Neuron (in vitro differentiated cells): ENCODE data around the gene CEP83.

Experiments used
- H2AFZ ChIP-seq: one replicate; pipeline ENCODE4 v1.6.1; 2013; ENCODE audit warnings: low read depth, mild to moderate bottlenecking, inconsistent platforms, low read length, moderate library complexity
- H3K27me3 ChIP-seq: one replicate; pipeline ENCODE4 v1.6.1; 2013; ENCODE audit warnings: low read length; ENCODE audit not compliant: insufficient read depth
- H3K36me3 ChIP-seq: one replicate; pipeline ENCODE4 v1.6.1; 2013; ENCODE audit warnings: low read length; ENCODE audit not compliant: insufficient read depth
- H3K4me1 ChIP-seq: one replicate; pipeline ENCODE4 v1.6.1; 2013; ENCODE audit warnings: low read length; ENCODE audit not compliant: insufficient read depth
- H3K4me3 ChIP-seq: 2 replicates; pipeline ENCODE4 v1.5.1; 2013; ENCODE audit warnings: mild to moderate bottlenecking, low read length, moderate library complexity
- H3K9me3 ChIP-seq: one replicate; pipeline ENCODE4 v1.6.1; 2013; ENCODE audit warnings: low read length

Gene CEP83

DNA sequence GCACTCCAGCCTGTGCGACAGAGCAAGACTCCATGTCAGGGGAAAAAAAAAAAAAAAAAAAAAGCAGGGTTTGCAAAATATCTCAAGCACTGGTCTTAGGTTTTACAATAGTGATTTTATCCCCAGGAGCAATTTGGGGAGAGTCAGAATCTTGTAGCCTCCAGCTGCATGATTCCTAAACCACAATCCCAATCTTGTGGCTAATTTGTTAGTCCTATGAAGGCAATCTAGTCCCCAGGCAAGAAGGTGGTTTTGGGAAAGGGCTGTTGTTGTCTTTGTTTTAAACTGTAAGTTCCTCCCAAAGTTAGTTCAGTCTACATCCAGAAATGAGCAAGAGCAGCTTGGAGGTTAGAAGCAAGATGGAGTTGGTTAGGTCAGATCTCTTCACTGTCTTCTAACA lies 175.6 kb downstream of the CEP83 start:
- no peak overlapping the region for H3K4me3 ChIP-seq
- no peaks in the 10 kb centered on the region for H3K9me3 ChIP-seq
- H3K27me3 ChIP-seq = no peaks in the 10 kb centered on the region
- no peaks in the 10 kb centered on the region for H3K4me1 ChIP-seq
- H3K36me3 ChIP-seq = peaks cover 4% of the 10 kb centered on the region
- no peak overlapping the region for H2AFZ ChIP-seq

DNA sequence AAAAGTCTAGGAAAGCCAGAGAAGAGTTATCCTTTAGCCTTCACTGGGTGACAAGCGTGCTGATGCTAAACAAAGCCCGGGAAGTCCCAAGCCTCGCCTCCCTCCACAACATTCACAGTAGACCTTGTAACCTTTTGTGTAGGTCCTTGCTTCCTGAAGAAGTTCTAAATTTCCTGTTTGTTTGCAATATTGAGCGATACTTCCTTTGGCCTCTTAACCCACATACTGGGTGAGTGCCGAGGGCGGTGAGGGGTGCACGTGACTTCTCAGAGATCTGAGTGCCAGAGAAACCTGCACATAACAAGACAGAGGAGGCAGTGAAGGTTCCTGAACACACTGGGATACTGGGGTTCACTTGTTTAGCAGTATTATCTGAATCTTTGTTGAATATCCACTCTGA lies 177.0 kb downstream of the CEP83 start:
- no peak overlapping the region for H2AFZ ChIP-seq
- H3K36me3 ChIP-seq = peaks cover 4% of the 10 kb centered on the region
- H3K4me3 ChIP-seq = no peak overlapping the region
- H3K27me3 ChIP-seq = no peaks in the 10 kb centered on the region
- no peaks in the 10 kb centered on the region for H3K9me3 ChIP-seq
- no peaks in the 10 kb centered on the region for H3K4me1 ChIP-seq

DNA sequence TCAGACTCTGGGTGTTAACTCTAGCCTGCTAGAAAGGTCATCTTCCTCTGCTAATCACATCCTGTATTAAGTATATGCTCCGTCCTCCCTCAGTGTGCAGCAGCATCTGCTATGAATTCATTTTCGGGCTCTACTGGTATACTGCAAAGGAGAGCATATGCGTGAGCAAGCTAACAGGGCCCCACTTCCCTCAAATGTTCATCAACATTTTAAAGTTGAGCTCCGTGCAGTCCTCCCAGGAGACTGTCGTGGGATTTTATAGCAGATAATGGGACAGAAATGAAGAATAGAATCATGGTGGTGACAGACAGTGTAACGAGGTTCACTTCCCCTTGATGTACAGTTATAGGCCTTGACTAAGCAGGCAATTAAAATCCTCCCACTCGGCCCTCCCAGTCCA lies 179.6 kb downstream of the CEP83 start:
- H3K4me1 ChIP-seq = no peaks in the 10 kb centered on the region
- H3K27me3 ChIP-seq = no peaks in the 10 kb centered on the region
- no peak overlapping the region for H2AFZ ChIP-seq
- no peaks in the 10 kb centered on the region for H3K36me3 ChIP-seq
- H3K4me3 ChIP-seq = no peak overlapping the region
- H3K9me3 ChIP-seq = no peaks in the 10 kb centered on the region

DNA sequence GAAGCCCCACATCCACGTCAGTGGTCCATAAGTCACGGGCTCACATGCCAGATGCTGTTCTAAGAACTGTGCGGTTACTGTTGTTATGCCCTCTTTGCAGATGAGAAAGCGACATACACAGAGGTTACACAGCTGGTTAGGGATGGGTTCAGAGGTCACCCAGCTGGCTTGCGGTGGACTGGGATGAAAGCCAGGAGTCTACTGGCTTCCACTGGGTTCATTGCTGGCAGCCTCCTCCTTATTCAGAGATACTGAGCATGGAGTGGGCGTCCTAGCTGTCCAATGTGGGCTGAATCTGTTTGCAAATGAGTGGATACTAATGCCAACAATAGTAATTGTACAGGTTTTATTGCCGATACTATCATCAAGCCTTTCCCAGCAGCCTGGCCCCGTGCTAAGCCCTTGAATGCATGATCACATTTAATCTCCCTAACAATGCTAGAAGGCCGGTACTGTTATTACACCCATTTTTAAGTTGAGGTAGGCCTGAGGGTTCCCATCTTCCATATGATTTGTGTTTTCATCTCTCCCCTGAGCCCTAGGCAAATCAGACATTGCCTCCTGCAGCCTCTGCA lies 182.2 kb downstream of the CEP83 start:
- no peaks in the 10 kb centered on the region for H3K9me3 ChIP-seq
- H3K36me3 ChIP-seq = no peaks in the 10 kb centered on the region
- H3K4me3 ChIP-seq = no peak overlapping the region
- no peaks in the 10 kb centered on the region for H3K27me3 ChIP-seq
- H3K4me1 ChIP-seq = no peaks in the 10 kb centered on the region
- no peak overlapping the region for H2AFZ ChIP-seq

DNA sequence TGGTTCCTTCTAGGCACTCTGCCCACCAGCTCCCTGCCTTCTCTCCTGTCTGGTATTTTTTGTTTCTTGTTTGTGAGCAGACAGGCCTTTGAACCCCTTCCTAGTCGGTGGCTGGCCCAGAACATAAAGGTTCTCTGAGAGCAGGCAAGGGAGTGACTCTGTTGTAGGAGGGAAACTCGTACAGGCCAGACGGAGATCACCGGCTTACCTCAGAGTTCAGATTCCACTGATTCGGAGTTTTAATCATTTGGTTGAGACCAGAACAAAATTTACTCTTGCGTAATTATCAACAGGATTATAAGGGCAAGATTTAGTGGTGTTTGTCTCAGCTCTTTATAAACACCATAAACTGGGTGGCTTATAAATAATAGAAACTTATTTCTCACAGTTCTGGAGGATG lies 182.9 kb downstream of the CEP83 start:
- Histone ChIP-seq H3K9me3 (no peaks in the 10 kb centered on the region), H3K4me1 (no peaks in the 10 kb centered on the region), H2AFZ (no peak overlapping the region), H3K4me3 (no peak overlapping the region), H3K36me3 (no peaks in the 10 kb centered on the region), H3K27me3 (no peaks in the 10 kb centered on the region)

DNA sequence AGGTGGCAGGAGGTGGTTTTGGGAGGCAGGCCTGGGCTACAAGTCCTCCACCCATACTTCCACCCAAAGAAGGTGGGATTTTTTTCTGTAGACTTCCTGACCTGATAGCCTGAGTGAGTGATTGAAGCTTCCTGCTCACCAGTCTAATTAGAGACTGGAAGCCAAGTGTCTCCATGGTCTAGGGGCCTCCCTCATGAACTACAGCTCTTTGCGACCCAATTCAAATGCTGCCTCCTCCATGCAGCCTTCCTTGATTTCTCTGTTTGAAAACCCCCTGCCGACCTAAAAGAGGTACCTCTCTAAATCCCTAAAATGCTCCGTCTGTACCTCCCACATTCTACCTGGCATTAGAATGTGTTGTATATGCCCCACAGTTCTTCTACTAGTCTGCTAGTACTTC lies 186.4 kb downstream of the CEP83 start:
- H3K4me1 ChIP-seq = no peaks in the 10 kb centered on the region
- no peak overlapping the region for H2AFZ ChIP-seq
- H3K9me3 ChIP-seq = no peaks in the 10 kb centered on the region
- H3K36me3 ChIP-seq = no peaks in the 10 kb centered on the region
- no peaks in the 10 kb centered on the region for H3K27me3 ChIP-seq
- no peak overlapping the region for H3K4me3 ChIP-seq

DNA sequence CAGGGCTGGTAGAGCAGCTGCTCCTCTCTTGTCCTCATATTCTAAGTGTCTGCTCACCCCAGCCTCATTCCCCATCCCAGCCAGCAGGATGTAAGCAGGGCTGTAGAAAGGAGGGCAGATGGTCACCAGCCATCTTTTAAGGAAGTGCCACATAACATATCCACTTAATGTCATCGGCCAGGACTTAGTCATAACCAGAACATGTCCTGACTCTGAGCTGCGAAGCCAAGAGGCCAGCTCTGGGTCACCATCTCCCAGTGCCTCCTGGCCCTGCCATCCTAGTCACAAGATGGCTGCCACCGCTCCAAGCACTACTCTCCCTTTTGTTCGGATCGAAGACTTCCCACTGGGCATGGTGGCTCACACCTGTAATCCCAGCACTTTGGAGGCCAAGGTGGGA lies 187.4 kb downstream of the CEP83 start:
- Histone ChIP-seq H3K27me3 (no peaks in the 10 kb centered on the region), H3K36me3 (no peaks in the 10 kb centered on the region), H3K4me3 (no peak overlapping the region), H3K4me1 (no peaks in the 10 kb centered on the region), H3K9me3 (no peaks in the 10 kb centered on the region), H2AFZ (no peak overlapping the region)

DNA sequence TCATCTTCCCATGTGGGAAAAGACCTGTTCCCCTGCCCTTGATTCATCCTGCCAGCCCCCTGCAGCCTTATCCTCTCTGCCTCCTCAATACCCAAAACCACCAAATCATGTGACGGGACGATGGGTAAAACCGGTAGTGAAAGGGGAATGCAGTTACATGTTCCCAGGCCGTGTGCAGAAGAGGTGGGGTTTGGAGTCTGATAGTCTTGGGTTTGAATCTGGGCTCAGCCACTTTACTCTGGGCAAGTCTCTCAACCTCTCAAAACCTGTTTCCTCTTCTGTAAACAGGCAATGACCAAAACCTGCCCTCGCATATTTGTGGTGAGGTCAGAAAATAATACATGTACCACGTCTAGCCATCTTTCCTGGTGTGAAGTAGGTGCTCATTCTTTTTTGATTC lies 188.3 kb downstream of the CEP83 start:
- H3K27me3 ChIP-seq = no peaks in the 10 kb centered on the region
- H3K4me3 ChIP-seq = no peak overlapping the region
- H3K4me1 ChIP-seq = no peaks in the 10 kb centered on the region
- peaks cover under 1% of the 10 kb centered on the region for H3K36me3 ChIP-seq
- no peaks in the 10 kb centered on the region for H3K9me3 ChIP-seq
- no peak overlapping the region for H2AFZ ChIP-seq

DNA sequence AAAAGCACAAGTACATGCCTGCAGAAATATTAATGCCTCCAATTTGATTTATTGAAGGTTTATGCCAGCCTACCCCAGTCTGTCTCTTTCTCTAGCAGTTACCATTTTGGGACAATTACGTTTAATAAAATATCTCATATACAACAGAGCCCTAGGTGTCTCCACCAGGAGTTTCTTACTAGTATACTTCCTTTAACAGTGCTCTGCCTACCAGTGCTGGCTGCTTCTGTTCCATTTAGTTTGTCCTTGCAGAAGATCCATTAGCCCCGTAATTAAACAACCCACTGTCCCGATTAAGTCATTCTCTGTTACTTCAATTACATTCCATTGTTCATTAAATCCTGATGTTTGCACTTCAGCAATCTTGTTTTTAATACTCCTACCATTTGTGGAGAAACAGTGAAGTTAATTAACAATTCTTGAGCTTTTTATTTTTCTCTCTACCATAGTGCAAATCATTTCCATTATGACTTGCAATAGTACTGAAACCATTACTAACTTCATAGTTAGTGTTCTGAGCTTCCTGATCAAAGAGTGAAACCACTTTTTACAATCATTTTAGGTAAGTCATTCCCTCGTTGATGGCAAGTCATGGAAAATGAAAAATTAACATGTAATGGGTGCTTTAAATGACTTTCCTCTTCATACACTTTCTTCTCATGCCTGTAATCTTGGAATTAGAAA lies 190.2 kb downstream of the CEP83 start:
- H3K9me3 ChIP-seq = no peaks in the 10 kb centered on the region
- no peaks in the 10 kb centered on the region for H3K27me3 ChIP-seq
- H3K36me3 ChIP-seq = peaks cover 4% of the 10 kb centered on the region
- no peaks in the 10 kb centered on the region for H3K4me1 ChIP-seq
- H2AFZ ChIP-seq = no peak overlapping the region
- no peak overlapping the region for H3K4me3 ChIP-seq

DNA sequence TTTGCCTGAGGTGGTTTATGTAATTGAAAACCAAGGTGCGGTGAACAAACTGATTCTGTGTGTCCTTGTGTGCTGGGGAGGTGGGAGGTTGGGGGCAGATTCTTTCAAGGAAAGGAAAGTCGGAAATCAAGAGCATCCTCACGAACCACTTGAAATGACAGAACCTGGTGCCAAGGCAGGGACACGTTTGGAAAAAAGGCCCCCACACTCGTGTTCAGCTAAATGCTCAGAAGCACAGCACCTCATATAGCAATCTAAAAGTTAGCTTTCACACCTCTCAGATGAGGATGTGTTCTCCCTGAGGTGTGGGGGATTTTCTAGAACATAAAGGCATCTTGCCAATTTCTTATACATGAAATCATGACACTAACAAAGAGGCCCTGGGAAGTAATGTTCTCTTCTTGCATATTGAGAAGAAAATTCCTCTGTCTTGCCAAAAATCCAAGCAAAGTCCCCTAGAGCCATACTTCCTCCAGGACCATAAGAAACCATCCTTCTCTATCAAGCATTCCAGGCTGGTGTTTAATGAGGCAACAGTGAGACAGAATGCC lies 191.7 kb downstream of the CEP83 start:
- no peaks in the 10 kb centered on the region for H3K27me3 ChIP-seq
- H3K9me3 ChIP-seq = no peaks in the 10 kb centered on the region
- no peak overlapping the region for H2AFZ ChIP-seq
- no peak overlapping the region for H3K4me3 ChIP-seq
- H3K36me3 ChIP-seq = peaks cover 4% of the 10 kb centered on the region
- peaks cover 3% of the 10 kb centered on the region for H3K4me1 ChIP-seq

DNA sequence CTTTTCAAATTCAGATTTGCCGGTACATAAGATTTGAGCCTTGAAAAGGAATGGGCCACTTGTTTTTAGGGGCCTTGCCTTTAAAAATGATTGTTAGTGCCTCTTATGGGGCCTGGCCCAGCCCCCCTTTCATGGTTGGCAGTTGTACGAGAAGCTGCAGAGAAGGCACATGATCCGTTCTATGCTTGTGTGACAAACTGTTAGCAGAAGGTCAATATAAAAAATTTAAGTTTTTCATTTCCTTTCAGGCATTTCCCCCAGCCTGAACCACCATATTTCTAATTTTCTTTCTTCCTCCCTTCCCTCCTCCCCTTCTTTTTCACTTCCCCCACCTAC lies 192.2 kb downstream of the CEP83 start:
- peaks cover 3% of the 10 kb centered on the region for H3K4me1 ChIP-seq
- peaks cover 4% of the 10 kb centered on the region for H3K36me3 ChIP-seq
- no peak overlapping the region for H2AFZ ChIP-seq
- H3K9me3 ChIP-seq = no peaks in the 10 kb centered on the region
- no peak overlapping the region for H3K4me3 ChIP-seq
- H3K27me3 ChIP-seq = no peaks in the 10 kb centered on the region

DNA sequence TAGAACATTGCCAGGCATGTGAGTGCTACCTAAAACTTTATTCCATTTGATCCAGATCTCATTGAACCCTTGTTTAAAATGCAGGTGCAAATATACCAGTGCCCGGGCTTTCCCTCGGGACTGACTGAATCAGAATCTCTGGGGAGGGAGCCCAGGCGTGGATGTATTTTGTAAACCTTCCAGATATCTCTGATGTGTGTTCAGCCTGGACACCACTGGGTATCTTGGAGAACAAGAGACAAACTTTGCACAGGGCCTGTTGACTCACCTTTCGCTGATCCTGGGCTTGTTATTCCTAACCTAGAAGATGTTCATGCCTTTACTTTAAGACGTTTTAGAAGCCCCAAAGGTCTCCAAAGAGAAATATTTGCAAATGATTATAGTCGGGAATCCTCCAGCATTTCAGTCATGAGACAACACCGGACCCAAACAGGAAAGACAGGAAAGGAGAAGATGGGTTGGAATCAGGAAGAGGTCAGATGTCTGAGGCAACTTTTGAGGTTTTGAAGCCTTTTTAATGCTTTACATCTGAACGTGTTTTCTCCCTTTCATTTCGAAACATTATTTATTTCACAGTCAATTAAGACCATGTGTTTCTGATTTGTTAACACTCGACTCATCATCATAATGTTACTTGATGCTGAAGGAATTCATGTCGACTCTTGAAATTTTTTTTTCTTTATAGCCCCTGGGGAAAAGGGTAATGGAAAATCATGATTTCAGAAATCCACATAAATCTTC lies 192.7 kb downstream of the CEP83 start:
- Histone ChIP-seq H3K27me3 (no peaks in the 10 kb centered on the region), H3K4me1 (peaks cover 3% of the 10 kb centered on the region), H3K36me3 (peaks cover 4% of the 10 kb centered on the region), H2AFZ (no peak overlapping the region), H3K9me3 (no peaks in the 10 kb centered on the region), H3K4me3 (no peak overlapping the region)

DNA sequence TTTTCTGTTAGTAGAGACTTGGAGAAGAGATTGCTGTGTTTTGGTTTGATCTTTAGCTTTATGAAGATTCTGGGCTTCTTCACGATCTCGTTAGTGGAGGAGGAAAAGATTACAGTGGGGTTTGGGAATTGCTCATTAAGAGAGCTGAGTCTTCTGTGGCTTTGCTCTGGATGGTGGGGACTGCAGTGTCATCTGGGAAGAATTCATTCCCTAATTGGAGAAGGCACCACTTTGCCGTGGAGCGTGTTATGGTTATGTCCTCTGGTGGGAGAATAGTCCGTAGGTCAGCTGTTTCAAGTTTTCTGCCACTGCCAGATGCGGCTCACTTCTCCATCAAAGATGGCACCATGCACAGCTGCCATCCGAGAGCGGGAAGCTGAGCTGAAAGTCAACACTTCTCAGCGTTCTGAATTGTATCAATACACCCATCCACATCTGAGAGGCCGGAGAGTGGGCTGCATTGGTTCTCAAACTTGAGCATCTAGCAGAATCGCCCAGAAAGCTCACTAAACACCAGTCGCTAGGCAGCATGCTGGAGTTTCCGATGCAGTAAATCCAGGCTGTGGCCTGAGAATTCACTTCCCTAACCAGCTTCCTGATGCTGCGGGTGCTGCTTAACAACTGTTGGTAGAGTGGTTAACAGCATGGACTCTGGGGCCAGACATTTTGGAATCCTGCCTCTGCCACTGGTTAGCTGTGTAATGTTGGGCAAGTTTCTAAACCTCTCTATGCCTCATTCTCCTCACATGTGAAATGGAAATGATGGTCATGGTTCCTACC lies 193.5 kb downstream of the CEP83 start:
- Histone ChIP-seq H3K9me3 (no peaks in the 10 kb centered on the region), H3K4me1 (peaks cover 11% of the 10 kb centered on the region), H3K4me3 (no peak overlapping the region), H2AFZ (no peak overlapping the region), H3K36me3 (peaks cover 4% of the 10 kb centered on the region), H3K27me3 (no peaks in the 10 kb centered on the region)
